Heart left ventricle (tissue), 16 donors: Measurements from ENCODE around the gene GLB1L2. TPM values are rescaled to one million over a fixed set of nuclear protein-coding genes. Genes with fewer than 3 reads are reported as not detected.

Source experiments
- ATAC-seq, 4 donors: fragments of 200-7000 bp; cut with Tn5 transposase; one replicate each; pipeline ENCODE4 v1.9.1; 2020 to 2022; ENCODE audit warnings: moderate library complexity in 4 of 4, mild to moderate bottlenecking in 3 of 4, moderate number of reproducible peaks in 1 of 4
- DNase-seq, 5 donors: peaks; one replicate each; pipeline ENCODE4 v3.0.0-alpha.2; 2020
- H3K27ac ChIP-seq, 12 donors: fragments of 200-600 bp; sonication (generic) in 4 of 12; one replicate each; pipeline versions ENCODE4 v1.5.0 to v1.8.0; 2016 to 2022; ENCODE audit warnings: mild to moderate bottlenecking in 2 of 12
- H3K27me3 ChIP-seq, 9 donors: fragments of 200-600 bp; sonication (generic) in 2 of 9; one replicate each; pipeline versions ENCODE4 v1.5.1 to v1.8.0; 2016 to 2022; ENCODE audit warnings: mild to moderate bottlenecking in 3 of 9
- H3K36me3 ChIP-seq, 9 donors: fragments of 200-600 bp; sonication (generic) in 2 of 9; one replicate each; pipeline versions ENCODE4 v1.5.0 to v1.8.0; 2018 to 2022; ENCODE audit warnings: mild to moderate bottlenecking in 2 of 9
- H3K4me1 ChIP-seq, 12 donors: fragments of 200-600 bp; sonication (generic) in 4 of 12; one replicate each; pipeline versions ENCODE4 v1.5.0 to v1.8.0; 2016 to 2022; ENCODE audit warnings: mild to moderate bottlenecking in 3 of 12
- H3K4me3 ChIP-seq, 12 donors: fragments of 200-600 bp; sonication (generic) in 4 of 12; one replicate each; pipeline versions ENCODE4 v1.5.0 to v1.8.0; 2017 to 2022; ENCODE audit warnings: mild to moderate bottlenecking in 9 of 12, moderate library complexity in 4 of 12
- H3K9me3 ChIP-seq, 12 donors: fragments of 200-600 bp; sonication (generic) in 4 of 12; one replicate each; pipeline versions ENCODE4 v1.5.0 to v1.8.0; 2016 to 2022; ENCODE audit warnings: mild to moderate bottlenecking in 1 of 12
- CTCF ChIP-seq, 12 donors: fragments of 200-600 bp; sonication (generic) in 4 of 12; IDR thresholded peaks; one replicate each; pipeline versions ENCODE4 v1.5.0 to v1.8.0; 2018 to 2022; ENCODE audit warnings: antibody characterized with exemption in 12 of 12, mild to moderate bottlenecking in 5 of 12
- POLR2A ChIP-seq, 2 donors: fragments of 450-650 bp; IDR thresholded peaks; one replicate each; pipeline ENCODE4 v1.6.1; 2017; ENCODE audit warnings: antibody characterized with exemption in 2 of 2, mild to moderate bottlenecking in 2 of 2, moderate library complexity in 2 of 2
- WGBS, 4 donors: extraction: QIAGEN DNeasy Blood & Tissue Kit in 2 of 4; methylation state at CpG; one replicate each; pipeline versions ENCODE4 v1.1.5 to v1.1.7; 2013 to 2018; 5-methylcytosine and 5-hydroxymethylcytosine counted together
- intact Hi-C, 10 donors: fragments of 100-400 bp; cut with DNase I; formaldehyde crosslinking; loops; one replicate each; pipeline versions ENCODE4 v1.11.1 to v1.14.2; 2022
- polyA plus RNA-seq, 2 donors: library from polyadenylated mRNA; stranded (reverse); fragments of 200-250 nt; gene quantifications; one replicate each; pipeline ENCODE4 v1.2.3, GENCODE V29; 2013
- total RNA-seq, 9 donors: library from RNA; depleted of rRNA in 2 of 9; stranded (reverse); fragments of >200 nt in 2 of 9; fragmentation: NEBNext Ultra II Directional in 3 of 9; extraction: Animal tissue kit (Norgen Biotek cat#: 25700) in 3 of 9; gene quantifications; one replicate each; pipeline versions ENCODE4 v1.1.0 to v1.2.4, GENCODE V29; 2016 to 2023
- donor health status: ischemic (EF 13 %, LVEDD 7.1; RV severe dilation, severe dysfunction).
- donor health status: healthy with polysubstance abuse.
- donor health status: DM: no; HTN: yes; CAD: no.
- donor health status: DM: no; HTN: no; CAD: no.
- donor health status: ischemic (EF 25% LVEDD 6.9; RV normal size, moderate dysfunction).
- donor health status: ischemic (EF 25% LVEDD 5.7; RV mildly dilated, moderate dysfunction).
- donor health status: healthy.
- donor health status: DM: yes; HTN: yes; CAD: no.
- donor health status: ischemic (EF 35%, LVEDD 5.7; RV mildly dilated, moderate dysfunction).
- donor health status: nonischemic (EF 11% LVEDD 7.7; RV severe dilation, severe dysfunction).
- donor health status: DM: yes; HTN: yes; CAD: no.
- donor health status: PGD.
- donor health status: ischemic (EF 29% LVEDD 5.4; RV normal size, mild dysfunction).
- donor health status: nonischemic (EF 23%, LVEDD 6.1; RV moderate dilation, normal function).

GLB1L2 gene
- total and polyA plus RNA-seq, 11 donors = 0.15 to 1.3 (median 0.37) TPM; not detected in 2

GRCh38 chr11:134358856-134359490 is 27.2 kb downstream of the GLB1L2 start:
- Histone ChIP-seq H3K4me1 (peaks cover 0 to 3% (median 0%) of the 10 kb centered on the region in 12 donors), H3K9me3 (peaks cover 0 to 7% (median 0%) of the 10 kb centered on the region in 12 donors), H3K27me3 (peaks cover 0 to 46% (median 10%) of the 10 kb centered on the region in 9 donors), H3K36me3 (no peaks in the 10 kb centered on the region), H3K4me3 (no peak overlapping the region), H3K27ac (no peak overlapping the region)
- 81 to 85% (median 82%) methylated on average over 12 to 18 of the region's 18 CpGs for WGBS, 4 donors
- intact Hi-C loops = no loop called here
- TF ChIP-seq CTCF (IDR thresholded peaks at IDR 0.05) (no peak), POLR2A (IDR thresholded peaks at IDR 0.05) (no peak)
- DNase-seq (peak in 1 of 5 donors; percentile 11), ATAC-seq (no peak)

- Histone ChIP-seq H3K36me3 (no peaks in the 10 kb centered on the region), H3K27me3 (peaks cover 0 to 52% (median 10%) of the 10 kb centered on the region in 9 donors), H3K9me3 (no peaks in the 10 kb centered on the region), H3K4me1 (peaks cover 0 to 3% (median 0%) of the 10 kb centered on the region in 12 donors), H3K27ac (no peak overlapping the region), H3K4me3 (no peak overlapping the region)
- DNase-seq (peak in 1 of 5 donors; percentile 12), ATAC-seq (no peak)
- WGBS, 4 donors = 80 to 84% (median 81%) methylated on average over 10 of the region's 10 CpGs
- intact Hi-C loops = loop anchor here in 2 of 10 donors (10.0 kb wide), 2 partner anchors 225 to 275 kb away; no protein-coding TSS in a partner anchor
- TF ChIP-seq CTCF (IDR thresholded peaks at IDR 0.05) (no peak), POLR2A (IDR thresholded peaks at IDR 0.05) (no peak)
Observed at GRCh38 chr11:134359646-134360045, 27.9 kb downstream of the GLB1L2 start.

- DNase-seq (peak; percentile 63 to 86 (median 75)), ATAC-seq (peak; percentile 72 to 96 (median 90))
- 22 to 23% (median 23%) methylated on average over 30 of the region's 30 CpGs for WGBS, 4 donors
- H3K4me1 ChIP-seq = peaks cover 0 to 3% (median 0%) of the 10 kb centered on the region in 12 donors
- H3K4me3 ChIP-seq = no peak overlapping the region
- H3K27me3 ChIP-seq = peaks cover 0 to 56% (median 10%) of the 10 kb centered on the region in 9 donors
- H3K9me3 ChIP-seq = no peaks in the 10 kb centered on the region
- H3K27ac ChIP-seq = no peak overlapping the region
- no peaks in the 10 kb centered on the region for H3K36me3 ChIP-seq
- intact Hi-C loops = loop anchor here in 2 of 10 donors (10.0 kb wide), 2 partner anchors 225 to 275 kb away; no protein-coding TSS in a partner anchor
- no peak for TF ChIP-seq POLR2A (IDR thresholded peaks at IDR 0.05)
- TF ChIP-seq CTCF (IDR thresholded peaks at IDR 0.05) = peak; percentile 64 to 86 (median 74)
Observed at GRCh38 chr11:134360050-134360835, 28.5 kb downstream of the GLB1L2 start.

GRCh38 chr11:134361661-134362060 is 29.9 kb downstream of the GLB1L2 start:
- intact Hi-C loops = loop anchor here in 2 of 10 donors (10.0 kb wide), 2 partner anchors 223 to 273 kb away; no protein-coding TSS in a partner anchor
- H3K36me3 ChIP-seq = no peaks in the 10 kb centered on the region
- no peak overlapping the region for H3K4me3 ChIP-seq
- peaks cover 0 to 4% (median 0%) of the 10 kb centered on the region in 12 donors for H3K4me1 ChIP-seq
- no peaks in the 10 kb centered on the region for H3K9me3 ChIP-seq
- H3K27me3 ChIP-seq = peaks cover 0 to 56% (median 10%) of the 10 kb centered on the region in 9 donors
- ATAC-seq = no peak
- no peak overlapping the region for H3K27ac ChIP-seq
- peak in 2 of 5 donors; percentile 14 to 18 for DNase-seq
- WGBS, 4 donors = 64 to 69% (median 66%) methylated on average over 26 of the region's 26 CpGs
- no peak for TF ChIP-seq POLR2A (IDR thresholded peaks at IDR 0.05)
- no peak for TF ChIP-seq CTCF (IDR thresholded peaks at IDR 0.05)
